ENCODE results near the gene MATK.

DNA sequence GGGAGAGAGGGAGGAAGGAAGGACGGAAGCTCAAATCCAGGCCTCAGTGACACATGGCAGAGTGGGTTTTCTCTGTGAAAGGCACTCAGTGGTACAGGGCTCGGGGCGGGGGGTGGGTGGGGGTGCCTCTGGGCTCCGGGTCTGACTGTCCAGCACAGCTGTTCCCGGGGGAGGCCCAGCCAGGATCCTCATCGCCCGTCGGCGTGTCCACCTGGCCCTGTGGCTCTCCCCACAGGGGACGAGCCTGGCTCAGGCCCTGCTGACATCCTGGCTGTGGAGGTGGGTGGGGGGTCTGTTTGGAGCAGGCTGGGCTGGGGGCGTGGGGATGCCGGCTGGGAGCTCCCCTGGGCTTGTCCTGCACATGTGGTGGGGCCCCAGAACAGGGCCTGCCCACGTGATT lies 18.2 kb upstream of the MATK start:
- TF ChIP-seq HNF4A (conservative IDR thresholded peaks at IDR 0.05) = no peak
- TF ChIP-seq, protein P1, sequence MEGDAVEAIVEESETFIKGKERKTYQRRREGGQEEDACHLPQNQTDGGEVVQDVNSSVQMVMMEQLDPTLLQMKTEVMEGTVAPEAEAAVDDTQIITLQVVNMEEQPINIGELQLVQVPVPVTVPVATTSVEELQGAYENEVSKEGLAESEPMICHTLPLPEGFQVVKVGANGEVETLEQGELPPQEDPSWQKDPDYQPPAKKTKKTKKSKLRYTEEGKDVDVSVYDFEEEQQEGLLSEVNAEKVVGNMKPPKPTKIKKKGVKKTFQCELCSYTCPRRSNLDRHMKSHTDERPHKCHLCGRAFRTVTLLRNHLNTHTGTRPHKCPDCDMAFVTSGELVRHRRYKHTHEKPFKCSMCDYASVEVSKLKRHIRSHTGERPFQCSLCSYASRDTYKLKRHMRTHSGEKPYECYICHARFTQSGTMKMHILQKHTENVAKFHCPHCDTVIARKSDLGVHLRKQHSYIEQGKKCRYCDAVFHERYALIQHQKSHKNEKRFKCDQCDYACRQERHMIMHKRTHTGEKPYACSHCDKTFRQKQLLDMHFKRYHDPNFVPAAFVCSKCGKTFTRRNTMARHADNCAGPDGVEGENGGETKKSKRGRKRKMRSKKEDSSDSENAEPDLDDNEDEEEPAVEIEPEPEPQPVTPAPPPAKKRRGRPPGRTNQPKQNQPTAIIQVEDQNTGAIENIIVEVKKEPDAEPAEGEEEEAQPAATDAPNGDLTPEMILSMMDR (IDR thresholded peaks at IDR 0.05; ENCODE audit: low read depth, low read length, missing input control) = no peak
- TF ChIP-seq JUND (IDR thresholded peaks at IDR 0.05) = no peak
- TF ChIP-seq YY1 (IDR thresholded peaks at IDR 0.05) = no peak
- no peak for TF ChIP-seq TAF1 (conservative IDR thresholded peaks at IDR 0.05)
- TF ChIP-seq GABPA (IDR thresholded peaks at IDR 0.05 in 1 of 2, conservative IDR thresholded peaks at IDR 0.05 in 1 of 2) = no peak
- no peak for TF ChIP-seq RXRA (IDR thresholded peaks at IDR 0.05)
- TF ChIP-seq, protein P2, sequence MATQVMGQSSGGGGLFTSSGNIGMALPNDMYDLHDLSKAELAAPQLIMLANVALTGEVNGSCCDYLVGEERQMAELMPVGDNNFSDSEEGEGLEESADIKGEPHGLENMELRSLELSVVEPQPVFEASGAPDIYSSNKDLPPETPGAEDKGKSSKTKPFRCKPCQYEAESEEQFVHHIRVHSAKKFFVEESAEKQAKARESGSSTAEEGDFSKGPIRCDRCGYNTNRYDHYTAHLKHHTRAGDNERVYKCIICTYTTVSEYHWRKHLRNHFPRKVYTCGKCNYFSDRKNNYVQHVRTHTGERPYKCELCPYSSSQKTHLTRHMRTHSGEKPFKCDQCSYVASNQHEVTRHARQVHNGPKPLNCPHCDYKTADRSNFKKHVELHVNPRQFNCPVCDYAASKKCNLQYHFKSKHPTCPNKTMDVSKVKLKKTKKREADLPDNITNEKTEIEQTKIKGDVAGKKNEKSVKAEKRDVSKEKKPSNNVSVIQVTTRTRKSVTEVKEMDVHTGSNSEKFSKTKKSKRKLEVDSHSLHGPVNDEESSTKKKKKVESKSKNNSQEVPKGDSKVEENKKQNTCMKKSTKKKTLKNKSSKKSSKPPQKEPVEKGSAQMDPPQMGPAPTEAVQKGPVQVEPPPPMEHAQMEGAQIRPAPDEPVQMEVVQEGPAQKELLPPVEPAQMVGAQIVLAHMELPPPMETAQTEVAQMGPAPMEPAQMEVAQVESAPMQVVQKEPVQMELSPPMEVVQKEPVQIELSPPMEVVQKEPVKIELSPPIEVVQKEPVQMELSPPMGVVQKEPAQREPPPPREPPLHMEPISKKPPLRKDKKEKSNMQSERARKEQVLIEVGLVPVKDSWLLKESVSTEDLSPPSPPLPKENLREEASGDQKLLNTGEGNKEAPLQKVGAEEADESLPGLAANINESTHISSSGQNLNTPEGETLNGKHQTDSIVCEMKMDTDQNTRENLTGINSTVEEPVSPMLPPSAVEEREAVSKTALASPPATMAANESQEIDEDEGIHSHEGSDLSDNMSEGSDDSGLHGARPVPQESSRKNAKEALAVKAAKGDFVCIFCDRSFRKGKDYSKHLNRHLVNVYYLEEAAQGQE (IDR thresholded peaks at IDR 0.05) = no peak
- TF ChIP-seq EGR1 (IDR thresholded peaks at IDR 0.05; ENCODE audit: low read depth in 2 of 2) = no peak
- TF ChIP-seq, protein P3, sequence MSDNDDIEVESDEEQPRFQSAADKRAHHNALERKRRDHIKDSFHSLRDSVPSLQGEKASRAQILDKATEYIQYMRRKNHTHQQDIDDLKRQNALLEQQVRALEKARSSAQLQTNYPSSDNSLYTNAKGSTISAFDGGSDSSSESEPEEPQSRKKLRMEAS (IDR thresholded peaks at IDR 0.05) = no peak
- TF ChIP-seq, protein P4, sequence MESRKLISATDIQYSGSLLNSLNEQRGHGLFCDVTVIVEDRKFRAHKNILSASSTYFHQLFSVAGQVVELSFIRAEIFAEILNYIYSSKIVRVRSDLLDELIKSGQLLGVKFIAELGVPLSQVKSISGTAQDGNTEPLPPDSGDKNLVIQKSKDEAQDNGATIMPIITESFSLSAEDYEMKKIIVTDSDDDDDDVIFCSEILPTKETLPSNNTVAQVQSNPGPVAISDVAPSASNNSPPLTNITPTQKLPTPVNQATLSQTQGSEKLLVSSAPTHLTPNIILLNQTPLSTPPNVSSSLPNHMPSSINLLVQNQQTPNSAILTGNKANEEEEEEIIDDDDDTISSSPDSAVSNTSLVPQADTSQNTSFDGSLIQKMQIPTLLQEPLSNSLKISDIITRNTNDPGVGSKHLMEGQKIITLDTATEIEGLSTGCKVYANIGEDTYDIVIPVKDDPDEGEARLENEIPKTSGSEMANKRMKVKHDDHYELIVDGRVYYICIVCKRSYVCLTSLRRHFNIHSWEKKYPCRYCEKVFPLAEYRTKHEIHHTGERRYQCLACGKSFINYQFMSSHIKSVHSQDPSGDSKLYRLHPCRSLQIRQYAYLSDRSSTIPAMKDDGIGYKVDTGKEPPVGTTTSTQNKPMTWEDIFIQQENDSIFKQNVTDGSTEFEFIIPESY (IDR thresholded peaks at IDR 0.05) = no peak
- TF ChIP-seq, protein P5, sequence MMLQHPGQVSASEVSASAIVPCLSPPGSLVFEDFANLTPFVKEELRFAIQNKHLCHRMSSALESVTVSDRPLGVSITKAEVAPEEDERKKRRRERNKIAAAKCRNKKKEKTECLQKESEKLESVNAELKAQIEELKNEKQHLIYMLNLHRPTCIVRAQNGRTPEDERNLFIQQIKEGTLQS (IDR thresholded peaks at IDR 0.05) = no peak
- TF ChIP-seq RAD21 (IDR thresholded peaks at IDR 0.05) = no peak
